Activated effector memory CD4-positive, alpha-beta T cell treated with anti-CD3 and anti-CD28 coated beads, Interleukin-2, amount 50 U/mL, for 16 hours (primary cell): ENCODE data around the gene NKAIN4.

Experiments used
- DNase-seq: peaks from one replicate; pipeline ENCODE4 v3.0.0-alpha.2; 2020

NKAIN4 gene

DNA sequence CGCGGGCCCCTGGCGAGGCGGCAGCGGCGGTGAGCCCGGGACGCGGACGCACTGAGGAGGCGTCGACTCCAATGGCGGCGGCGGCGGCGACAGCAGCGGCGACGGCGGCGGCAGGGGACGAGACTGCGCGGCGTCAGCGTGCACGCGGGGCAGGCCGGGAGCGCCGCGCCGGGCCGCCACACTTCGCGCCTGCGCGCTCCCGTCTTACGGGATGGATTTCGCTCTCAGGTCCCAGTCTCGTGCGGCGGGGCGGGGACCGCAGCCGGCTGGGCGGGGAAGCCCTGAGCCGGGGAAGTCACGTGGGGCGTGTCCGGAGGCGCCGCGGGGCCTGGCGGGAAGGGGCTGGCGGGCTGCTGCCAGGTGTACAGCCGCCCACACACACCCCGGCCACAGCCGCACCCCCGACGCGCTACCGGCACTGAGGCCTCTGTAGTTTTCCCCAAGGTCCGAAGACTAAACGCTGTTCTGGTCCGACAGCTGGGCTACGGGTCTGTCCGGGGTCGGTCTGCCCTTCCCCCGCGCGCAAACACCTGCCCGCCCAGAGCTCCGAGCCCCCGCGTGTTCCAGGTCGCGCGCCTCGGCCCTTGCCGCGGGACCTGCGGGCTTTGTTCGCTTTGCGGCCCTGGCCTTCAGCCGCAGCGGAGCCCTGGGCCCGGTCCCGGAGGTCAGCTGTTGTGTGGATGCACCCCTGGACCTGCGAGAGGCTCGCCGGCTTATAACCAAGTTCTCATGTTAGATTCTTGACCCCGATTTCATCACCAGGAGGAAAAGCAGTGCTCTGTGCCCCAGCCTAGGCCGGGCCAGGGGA, 38.0 kb downstream of the NKAIN4 start, which contains the start of gene YTHDF1:
YTHDF1 (minus strand) TSS at position 91 of the 808 bp plus-strand sequence. CDS start 239 bp downstream, outside the sequence.
- DNase-seq = peak; percentile 98

DNA sequence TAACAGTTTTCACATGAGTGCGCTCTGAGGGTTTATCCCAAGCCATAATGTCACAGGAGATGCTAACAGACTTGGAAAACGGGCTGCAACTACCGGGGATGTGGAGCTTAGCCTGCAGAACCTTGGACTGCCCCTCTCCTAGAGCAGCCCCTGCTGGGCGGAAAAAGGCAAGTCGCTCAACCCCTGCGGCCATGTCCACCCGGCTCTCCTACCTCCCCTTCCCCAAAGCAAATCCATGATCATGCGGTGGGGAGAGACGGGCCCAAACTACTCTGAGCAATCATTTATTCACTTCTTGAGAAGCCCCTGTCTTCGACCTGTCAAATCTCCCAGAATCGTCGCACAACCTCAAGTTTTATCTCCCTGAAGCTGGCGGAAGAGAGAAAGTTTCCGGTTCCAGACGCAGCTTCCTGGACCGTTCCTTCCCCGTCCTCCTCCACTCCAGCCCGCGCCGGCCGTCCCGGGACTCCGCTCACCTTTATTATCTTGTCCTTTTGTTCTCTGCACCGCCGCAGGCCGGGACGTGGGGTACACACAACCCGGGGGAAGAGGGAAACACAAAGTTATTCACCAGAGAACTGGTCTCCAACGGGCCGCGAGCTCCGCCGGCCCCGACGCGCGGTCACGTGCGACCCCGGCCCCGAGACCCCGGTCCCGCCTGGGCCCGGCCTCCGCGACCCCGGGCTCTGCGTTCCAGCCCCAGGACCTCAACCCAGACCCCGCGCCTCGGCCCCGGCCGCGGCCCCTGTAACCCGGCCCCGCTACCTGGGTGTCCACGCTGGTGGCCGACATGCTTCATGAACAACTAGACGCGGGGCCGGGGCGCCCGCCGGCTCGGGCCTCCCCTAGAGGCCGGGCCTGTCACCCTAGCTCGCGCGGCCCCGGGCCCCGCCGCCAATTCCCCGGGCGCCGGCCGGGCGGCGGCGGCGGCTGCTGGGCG, 38.9 kb downstream of the NKAIN4 start:
- DNase-seq = peak; percentile 72

DNA sequence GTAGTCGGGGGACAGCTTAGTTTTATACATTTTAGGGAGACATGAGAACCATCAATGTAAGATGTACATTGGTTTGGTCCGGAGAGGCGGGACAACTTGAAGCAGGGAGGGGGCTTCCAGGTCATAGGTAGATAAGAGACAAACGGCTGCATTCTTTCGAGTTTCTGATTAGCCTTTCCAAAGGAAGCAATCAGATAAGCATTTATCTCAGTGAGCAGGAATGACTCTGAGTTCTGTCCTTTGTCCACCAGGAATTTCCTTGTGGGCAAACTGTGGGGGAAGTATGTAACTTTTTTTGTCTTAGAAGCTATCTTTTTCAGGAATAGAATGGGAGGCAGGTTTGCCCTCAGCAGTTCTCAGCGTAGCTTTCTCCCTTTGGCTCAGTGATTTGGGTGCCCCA, 39.7 kb downstream of the NKAIN4 start:
- DNase-seq = no peak

DNA sequence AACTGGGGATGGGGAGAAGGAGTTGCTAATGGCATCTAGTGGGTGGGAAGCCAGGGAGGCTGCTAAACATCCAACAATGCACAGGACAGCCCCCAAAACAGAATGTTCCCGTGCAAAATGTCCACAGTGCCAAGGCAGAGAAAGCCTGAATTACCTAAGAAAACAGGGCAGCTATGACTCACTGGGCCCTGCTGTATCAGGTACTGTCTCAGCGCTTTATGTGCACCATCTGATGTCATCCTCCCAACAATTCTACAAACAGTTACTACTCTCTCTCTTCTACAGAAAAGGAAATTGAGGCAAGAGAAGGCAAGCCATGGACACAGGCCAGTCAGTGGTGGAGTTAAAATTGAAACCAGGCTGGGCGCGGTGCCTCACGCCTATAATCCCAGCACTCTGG, 41.5 kb downstream of the NKAIN4 start:
- no peak for DNase-seq

DNA sequence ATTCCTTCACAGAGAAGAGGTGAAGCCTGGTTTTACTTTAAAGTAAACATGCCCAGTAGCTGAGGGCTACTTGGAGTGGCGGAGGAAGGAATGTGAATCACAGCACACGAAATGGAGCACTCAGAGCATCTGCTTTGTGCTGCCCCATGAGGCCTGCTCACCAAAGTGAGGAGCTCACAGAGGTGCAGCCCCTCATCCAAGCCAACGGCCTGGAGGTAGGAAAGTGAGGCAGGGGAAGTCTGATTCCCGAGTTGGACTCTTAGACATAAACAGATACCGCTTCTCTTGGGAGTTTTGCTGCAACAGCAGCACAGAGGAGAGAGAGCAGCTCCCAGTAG, 41.9 kb downstream of the NKAIN4 start:
- no peak for DNase-seq

DNA sequence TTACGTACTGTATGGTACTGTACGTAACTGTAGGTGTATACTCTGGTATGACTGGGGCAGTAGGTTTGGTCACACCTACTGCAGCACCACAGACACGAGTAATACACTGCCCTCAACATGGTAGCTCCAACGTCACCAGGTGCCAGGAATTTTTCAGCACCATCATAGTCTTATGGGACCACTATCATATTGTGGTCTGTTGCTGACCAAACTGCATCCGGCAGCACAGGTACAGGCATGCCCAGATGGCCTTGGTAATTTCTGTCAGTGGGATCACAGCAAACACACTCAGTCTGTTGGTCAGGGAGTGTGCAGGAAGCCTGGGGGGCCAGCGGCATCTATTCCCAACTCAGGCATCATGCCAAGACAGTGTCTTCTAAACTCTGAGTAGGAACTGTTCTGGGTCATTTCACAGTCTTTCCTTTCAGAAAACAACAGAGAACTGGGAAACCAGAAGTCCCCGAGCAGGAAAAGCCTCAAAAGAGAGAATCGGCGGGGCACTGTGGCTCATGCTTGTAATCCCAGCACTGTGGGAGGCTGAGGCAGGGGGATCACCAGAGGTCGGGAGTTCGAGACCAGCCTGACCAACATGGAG, 44.2 kb downstream of the NKAIN4 start:
- DNase-seq = no peak

DNA sequence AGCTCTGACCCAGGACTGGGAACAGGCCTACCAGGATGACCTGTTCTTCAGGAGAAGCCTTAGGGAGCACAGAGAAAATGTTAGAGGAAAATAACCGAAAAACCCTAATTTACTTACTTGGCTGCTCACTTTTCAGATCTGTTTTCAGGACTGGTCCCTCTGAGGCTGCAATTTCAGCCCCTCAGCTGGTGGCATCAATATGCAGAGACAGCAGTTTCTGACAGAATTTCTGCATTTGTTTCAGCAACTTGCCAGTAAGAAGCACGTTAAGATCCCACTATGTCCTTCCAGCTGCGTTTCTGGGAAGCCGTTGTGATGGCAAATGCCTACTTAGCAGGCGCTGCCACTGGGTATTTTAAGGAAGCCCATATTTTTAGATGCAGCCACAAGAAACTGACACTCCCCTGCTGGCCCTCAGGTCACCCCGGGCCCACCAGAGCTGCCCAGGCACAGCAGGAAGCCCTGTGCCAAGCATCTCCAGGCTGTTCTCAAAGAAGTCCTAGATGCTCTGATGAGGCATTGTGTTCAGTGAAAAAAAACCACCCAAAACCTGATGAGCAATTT, 45.8 kb downstream of the NKAIN4 start:
- no peak for DNase-seq

DNA sequence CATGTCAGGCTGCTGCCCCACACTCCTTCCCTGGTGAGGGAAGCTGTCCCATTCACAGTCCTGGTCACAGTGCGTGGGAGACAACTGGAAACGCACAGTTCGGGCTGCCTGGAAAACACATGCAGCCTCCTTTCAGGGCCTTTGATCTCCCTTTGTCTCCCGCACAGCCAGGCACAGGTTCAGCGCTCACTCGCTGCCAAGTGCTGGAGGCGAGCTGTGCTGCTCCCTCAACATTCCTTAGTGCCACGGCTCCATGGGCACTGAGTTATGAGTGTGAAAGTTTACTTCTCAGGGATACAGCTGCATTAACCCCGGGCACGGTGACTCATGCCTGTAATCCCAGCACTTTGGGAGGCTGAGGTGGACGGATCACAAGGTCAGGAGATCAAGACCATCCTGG, 47.4 kb downstream of the NKAIN4 start:
- no peak for DNase-seq

DNA sequence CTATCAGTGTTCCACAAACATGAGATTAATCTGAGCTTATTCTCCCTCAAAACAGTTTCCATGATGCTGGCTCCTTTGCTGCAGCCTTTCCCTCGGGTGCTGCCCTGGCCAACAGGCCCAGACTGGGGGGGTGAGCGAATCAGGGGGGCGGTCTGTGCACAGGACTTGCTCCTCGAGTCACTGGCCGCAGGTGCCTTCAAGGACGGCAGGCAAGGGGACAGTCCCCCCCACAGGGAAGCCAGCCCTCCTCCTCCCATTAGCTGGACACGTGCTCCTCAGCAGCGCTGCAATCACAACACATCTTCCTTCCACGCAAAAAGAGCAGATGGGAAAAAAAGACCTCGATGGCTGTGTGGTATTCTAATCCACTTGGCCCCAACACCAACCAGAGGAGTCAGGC, 48.4 kb downstream of the NKAIN4 start:
- DNase-seq = no peak

DNA sequence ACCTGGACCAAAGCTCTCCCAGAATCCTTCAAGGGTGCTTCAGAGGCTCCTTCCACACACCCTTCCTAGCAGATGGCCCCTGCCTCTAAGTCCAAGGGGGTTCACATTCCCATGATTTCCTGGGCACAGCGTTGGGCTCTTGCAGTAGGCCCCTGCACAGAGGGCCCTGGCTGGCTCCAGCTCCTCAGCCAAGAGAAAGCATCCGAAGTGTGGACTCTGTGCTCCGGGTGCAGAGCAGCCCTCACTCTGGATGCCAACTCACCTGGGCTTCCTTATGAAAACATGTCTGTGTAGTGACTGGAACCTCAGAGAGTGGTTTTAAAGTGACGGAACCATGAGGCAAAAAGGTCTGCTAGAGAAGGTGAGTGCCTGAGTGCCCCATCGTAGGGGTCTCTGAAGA, 49.9 kb downstream of the NKAIN4 start:
- no peak for DNase-seq

DNA sequence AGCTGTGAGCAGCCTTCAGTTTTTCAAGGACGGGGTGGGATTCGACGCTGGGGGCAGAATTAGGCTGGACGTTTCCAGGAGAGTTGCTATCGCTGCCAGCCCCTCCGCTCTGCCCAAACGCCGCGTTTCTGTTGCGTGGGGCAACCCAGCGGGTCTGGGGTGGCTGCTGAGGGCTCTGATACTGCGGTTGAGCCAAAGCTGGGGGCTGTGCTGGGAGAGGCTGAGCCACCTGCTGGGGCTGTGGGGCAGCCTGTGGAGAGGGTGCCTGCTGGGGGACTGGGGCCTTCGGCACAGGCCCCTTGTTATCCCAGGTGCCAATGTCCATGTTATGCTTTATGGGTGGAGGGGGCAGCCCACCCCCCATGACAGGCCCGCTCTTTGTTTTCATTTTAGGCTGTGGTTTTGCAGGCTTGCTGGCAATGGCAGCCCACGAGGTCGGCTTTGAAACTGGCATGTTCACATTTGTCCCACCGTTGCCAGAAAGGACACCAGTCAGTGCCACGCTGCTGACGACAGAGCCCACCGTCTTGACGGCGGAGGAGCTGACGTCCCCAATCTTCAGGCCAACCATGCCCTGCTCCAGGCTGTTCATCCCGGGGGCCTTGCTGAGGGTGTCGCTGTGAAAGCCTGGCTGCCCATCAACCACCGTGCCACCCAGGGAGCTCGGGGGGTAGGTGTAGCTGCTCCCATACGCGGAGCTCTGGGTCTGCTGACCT, 51.3 kb downstream of the NKAIN4 start:
- DNase-seq = no peak

DNA sequence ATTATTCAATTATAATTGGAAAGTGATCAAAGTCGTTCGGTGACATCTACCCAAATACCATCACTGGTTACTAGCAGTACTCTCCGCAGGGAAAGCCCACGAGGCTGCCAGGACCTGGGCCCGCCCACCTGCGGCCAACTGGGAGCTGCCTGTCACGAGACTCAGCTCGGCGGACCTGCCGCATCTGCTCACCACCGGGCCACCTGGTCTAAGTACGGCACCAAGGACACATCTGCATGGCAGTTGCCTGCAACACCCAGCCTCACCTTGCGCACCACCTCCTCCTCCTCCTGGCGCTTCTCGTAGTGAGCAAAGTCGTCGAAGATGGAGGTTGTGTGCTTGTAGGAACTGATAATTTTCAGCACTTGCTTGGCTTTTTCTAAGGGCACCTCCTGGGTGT, 52.2 kb downstream of the NKAIN4 start:
- no peak for DNase-seq

DNA sequence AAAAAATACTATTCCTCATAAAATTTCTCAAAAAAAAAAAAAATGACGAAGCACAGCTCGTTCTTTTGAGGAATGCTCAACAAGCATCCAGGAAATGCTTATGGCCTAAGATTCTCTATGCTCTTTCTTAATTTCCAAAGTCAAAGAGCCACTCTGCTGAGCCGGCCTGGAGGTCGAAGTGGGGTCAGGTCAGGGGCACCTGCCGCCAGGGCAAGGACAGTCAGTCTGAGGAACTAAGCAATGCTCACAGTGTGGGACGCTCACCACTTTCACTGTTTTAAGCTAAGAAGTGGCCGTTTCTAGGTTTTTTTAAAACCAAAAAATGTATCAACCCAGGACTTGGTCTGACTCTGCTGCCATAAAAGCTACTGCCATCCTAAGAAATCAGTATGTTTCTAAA, 55.7 kb downstream of the NKAIN4 start:
- DNase-seq = no peak

DNA sequence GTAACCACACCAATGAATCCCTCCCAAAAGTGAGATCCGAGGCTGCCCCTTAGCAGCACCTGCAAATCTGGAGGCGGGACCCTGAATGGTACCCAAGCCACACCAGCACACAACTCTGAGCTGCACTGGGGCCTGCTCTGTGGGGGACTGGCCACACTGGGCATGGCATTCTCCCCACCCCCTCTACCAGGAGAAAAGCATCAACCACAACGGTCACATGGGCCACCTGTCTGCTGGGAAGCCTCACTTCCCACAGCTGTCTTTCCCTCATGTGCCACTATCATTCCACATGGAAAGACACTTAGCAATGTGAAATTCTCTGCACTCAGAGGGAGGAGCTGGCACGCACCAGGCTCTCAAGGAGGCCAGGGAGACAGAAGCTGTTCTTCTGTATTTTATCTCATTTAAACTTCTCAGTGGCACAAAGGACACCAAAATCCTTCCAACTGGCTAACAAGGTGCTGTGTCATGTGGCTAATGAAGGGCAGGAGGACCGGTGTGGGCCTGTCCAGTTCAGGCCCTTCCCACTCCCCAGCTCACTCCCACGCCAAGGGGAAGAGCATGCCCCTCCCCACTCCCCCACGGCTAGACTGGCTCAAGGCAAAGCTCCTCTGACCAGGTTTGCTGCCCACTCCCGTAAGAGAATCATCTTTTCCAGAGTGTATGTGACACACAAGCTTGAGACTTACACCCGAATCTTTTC, 57.3 kb downstream of the NKAIN4 start:
- DNase-seq = no peak

DNA sequence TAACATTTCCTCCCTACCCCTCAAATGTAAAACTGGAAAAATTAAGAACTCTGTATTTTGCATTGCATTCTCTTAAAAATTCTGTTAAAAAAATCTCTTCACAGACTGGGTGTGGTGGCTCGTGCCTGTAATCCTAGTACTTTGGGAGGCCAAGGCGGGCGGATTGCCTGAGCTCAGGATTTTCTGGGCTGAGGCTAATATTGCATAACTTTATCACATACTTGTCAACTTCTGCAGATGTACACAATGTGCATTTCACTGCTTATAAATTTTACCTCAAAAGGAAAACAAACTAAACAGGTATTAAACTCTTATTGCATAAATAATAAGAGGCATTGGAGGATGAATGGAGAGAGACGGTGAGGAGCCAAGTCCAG, 59.5 kb downstream of the NKAIN4 start:
- no peak for DNase-seq

DNA sequence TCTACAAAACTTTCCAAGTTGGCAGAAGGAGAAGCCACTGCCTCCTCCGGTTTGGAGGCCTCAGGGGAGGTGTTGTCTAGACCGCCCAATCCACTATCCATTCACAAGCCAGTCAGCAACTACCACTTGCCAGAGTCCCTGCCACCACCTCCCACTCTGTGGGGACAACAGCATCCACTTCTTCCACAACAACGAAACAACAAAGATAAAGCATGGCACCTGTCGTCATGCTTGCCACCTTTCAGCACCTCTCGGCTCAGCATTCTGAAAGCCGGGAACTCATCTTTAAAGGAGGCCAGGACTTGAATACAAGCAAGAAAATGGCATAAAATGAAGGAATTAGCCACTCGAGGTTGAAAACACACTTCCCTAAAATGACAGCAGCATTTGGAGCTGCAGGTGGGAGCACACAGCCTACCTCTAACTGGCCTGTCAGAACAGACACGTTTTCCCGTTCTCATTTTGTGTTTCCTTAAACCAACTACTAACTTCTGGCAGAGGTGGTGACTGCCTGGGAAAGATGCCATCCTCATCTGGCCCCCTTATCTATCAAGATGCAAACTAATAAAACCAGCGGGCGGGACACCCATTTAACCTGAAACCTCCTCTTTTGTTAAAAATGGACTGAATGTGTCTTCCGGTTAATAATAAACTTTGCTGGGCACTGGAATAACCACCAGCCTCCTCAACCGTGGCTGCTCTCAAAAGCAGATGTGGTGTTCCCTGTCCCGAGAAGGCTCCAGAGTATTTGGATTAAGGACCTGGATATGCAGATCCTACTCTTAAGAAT, 60.1 kb downstream of the NKAIN4 start:
- no peak for DNase-seq

DNA sequence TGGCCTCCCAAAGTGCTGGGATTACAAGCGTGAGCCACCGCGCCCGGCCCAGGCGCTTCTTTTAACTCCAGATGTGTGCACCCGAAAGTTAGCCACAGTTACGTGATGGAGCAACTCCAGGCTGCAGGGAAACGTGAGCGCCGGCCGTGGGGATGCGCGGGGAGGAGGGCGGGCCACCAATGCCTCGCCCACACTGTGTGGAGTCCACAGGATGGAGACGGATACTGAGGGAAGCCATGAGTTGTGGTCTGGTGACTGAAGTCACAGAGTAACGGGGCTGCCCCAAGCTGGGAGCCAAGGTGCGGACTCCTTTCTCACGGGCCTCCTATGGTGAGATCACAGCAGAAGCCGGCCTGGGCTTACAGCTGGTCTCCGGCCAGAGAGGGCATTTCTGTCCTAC, 61.5 kb downstream of the NKAIN4 start:
- no peak for DNase-seq

DNA sequence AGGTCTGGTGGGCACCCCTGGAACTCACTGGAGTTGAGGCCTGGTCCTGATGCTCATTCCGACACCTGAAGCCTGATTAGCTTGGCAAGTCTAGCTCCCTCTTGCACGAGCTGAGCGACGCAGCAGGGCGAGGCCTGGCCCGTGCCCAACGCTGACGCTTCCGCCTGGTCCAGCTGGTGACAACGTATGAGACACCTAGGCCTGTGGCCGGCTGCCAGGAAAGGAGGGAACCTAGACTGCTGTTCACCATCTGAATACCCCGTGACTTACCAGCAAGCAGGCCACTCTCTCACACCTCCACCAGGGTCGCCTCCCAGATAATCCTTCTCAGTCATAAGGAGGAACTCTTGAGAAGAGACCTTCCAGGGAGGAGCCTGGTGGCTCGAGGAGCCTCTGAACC, 62.9 kb downstream of the NKAIN4 start:
- DNase-seq = no peak

DNA sequence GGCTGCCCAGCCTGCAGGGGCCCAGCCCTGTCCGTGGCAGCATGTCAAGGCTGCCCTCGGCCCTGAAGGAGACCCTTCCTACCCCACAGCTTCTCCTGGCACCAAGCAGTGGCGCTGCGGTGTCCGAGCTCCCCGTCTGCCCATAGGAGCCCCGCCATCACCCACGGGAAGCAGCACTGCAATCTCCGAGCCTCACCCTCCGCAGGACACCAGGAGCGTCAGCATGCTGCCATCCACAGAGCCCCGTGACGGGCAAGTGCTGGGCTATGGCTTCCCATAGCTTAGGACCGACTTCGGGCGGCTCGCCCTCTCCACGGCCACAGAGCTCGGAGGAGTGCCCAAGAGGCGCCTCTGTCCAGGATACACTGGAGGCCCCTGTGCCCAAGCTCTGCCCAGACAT, 63.4 kb downstream of the NKAIN4 start:
- DNase-seq = no peak
